LNCAP (cell line): Measurements from ENCODE around the gene USHBP1.

Experiments used
- CTCF ChIP-seq: fragments of 450-650 bp; IDR thresholded peaks from 2 replicates; pipeline ENCODE4 v1.5.1; 2017; ENCODE audit warnings: mild to moderate bottlenecking

USHBP1 gene

GRCh38 chr19:17286752-17287151 lies 22.2 kb upstream of the USHBP1 start:
- TF ChIP-seq CTCF: no peak

- TF ChIP-seq CTCF: no peak
Observed at GRCh38 chr19:17286263-17286662, 21.7 kb upstream of the USHBP1 start.

GRCh38 chr19:17285415-17286135 lies 21.0 kb upstream of the USHBP1 start:
- TF ChIP-seq CTCF: no peak

- TF ChIP-seq CTCF: no peak
Observed at GRCh38 chr19:17283504-17283996, 19.0 kb upstream of the USHBP1 start.

GRCh38 chr19:17282488-17283125 lies 18.1 kb upstream of the USHBP1 start:
- TF ChIP-seq CTCF: peak; percentile 89

GRCh38 chr19:17281391-17282304 lies 17.1 kb upstream of the USHBP1 start, which contains the start of gene ANKLE1:
ANKLE1 (plus strand) TSS chr19:17281901; CDS start chr19:17281921, 20 bp downstream.
- TF ChIP-seq CTCF: no peak

GRCh38 chr19:17279436-17279835 lies 14.9 kb upstream of the USHBP1 start:
- no peak for TF ChIP-seq CTCF
